HepG2 (cell line): ENCODE results near the gene FNDC3B. TPM values are rescaled to one million over a fixed set of nuclear protein-coding genes. Genes with fewer than 3 reads are reported as not detected.

Source experiments
- AHDC1 ChIP-seq: sonication (generic); formaldehyde crosslinking; IDR thresholded peaks from 2 replicates; pipeline ENCODE4 v1.5.1; 2020; ENCODE audit warnings: mild to moderate bottlenecking, missing genetic modification reagents, borderline replicate concordance
- EP300 ChIP-seq, 3 experiments: sonication (generic) in 1 of 3; formaldehyde crosslinking in 1 of 3; IDR thresholded peaks; 2 replicates each; pipeline versions ENCODE4 v1.5.1 to v1.6.1; 2011 to 2020; ENCODE audit warnings: low read depth in 2 of 3, low read length in 2 of 3, borderline replicate concordance in 1 of 3, improper control_type of control experiment in 1 of 3, mild to moderate bottlenecking in 1 of 3, missing genetic modification reagents in 1 of 3, moderate library complexity in 1 of 3
- MED1 ChIP-seq: sonication (generic); formaldehyde crosslinking; IDR thresholded peaks from 2 replicates; pipeline ENCODE4 v1.4.0; 2020; ENCODE audit warnings: missing genetic modification reagents
- PAXIP1 ChIP-seq: sonication (generic); formaldehyde crosslinking; conservative IDR thresholded peaks from 2 replicates; pipeline ENCODE4 v1.4.0; 2020; ENCODE audit warnings: mild to moderate bottlenecking, missing genetic modification reagents, moderate library complexity
- polyA plus RNA-seq, 8 experiments: library from polyadenylated mRNA; depleted of rRNA in 3 of 8; stranded (reverse) in 7 of 8; unstranded in 1 of 8; fragments of >200 nt; fragmentation: Illumina TruSeq in 4 of 8; extraction: Trizol in 4 of 8; gene quantifications; 2 replicates each; pipeline versions ENCODE4 v1.2.1 to v1.2.3, GENCODE V29; 2011 to 2016; ENCODE audit warnings: low read depth in 4 of 8, missing spikeins in 1 of 8, mixed read lengths in 1 of 8; ENCODE audit not compliant: insufficient read depth in 1 of 8
- total RNA-seq, 5 experiments: library from RNA; depleted of rRNA; stranded (reverse); fragments of >200 nt; fragmentation: Illumina TruSeq; extraction: Trizol; gene quantifications; 2 replicates each; pipeline ENCODE4 v1.2.3, GENCODE V29; 2016; ENCODE audit warnings: low read depth in 1 of 5

FNDC3B gene
- total and polyA plus RNA-seq, 2 of the 13 experiments (the other 11 are each of a cell fraction or from before 2014, with no cell fraction given), result 74.8 to 103 TPM

- TF ChIP-seq PAXIP1 (peak; percentile 29; the same call in 1 of the 2 replicates), EP300 (IDR thresholded peaks at IDR 0.05; ENCODE audit: low read depth in 2 of 2, low read length in 2 of 2) (0 out of 4 replicates have a peak, but pooled peaks of 1 of the 2 experiments have one; percentile 16), EP300 (CRISPR knock-in tag; IDR thresholded peaks at IDR 0.05; ENCODE audit: borderline replicate concordance) (no peak), MED1 (peak; percentile 28; the same call in 1 of the 2 replicates), AHDC1 (CRISPR knock-in tag) (peak; percentile 49; the same call in 1 of the 2 replicates)
Observed at GRCh38 chr3:172256101-172256734, 216.8 kb downstream of the FNDC3B start (continued).
